ENCODE results near the gene PROCA1. TPM values are rescaled to one million over a fixed set of nuclear protein-coding genes. Genes with fewer than 3 reads are reported as not detected.

The PROCA1 gene
- total and polyA plus RNA-seq, 9 of the 15 experiments (the other 6 are each of a cell fraction or from before 2014, with no cell fraction given): 0.78 to 16.2 (median 5.6) TPM

- H3K4me2 ChIP-seq (ENCODE audit: insufficient read depth, low read length): no peak overlapping the region
- H3K36me3 ChIP-seq (ENCODE audit: control insufficient read depth, insufficient read depth, low read length): peaks cover 16% of the 10 kb centered on the region
- FAIRE-seq (no peak), ATAC-seq (no peak), DNase-seq (ENCODE audit: extremely low read depth in 1 of 4, low spot score in 3 of 4) (no peak)
- H3K4me3 ChIP-seq: no peak overlapping the region
- peaks cover 34 to 65% of the 10 kb centered on the region in 2 experiments for H3K4me1 ChIP-seq (replicated peaks in 1 of 2; ENCODE audit: control insufficient read depth in 2 of 2, insufficient read depth in 2 of 2, low read length in 2 of 2)
- H3K27ac ChIP-seq (ENCODE audit: extremely low read depth, low read depth, low read length): no peak overlapping the region
- in situ Hi-C loops (cut with MboI) (no loop called here), intact Hi-C loops (cut with micrococcal nuclease) (loop anchor here (5.0 to 10.0 kb wide), 5 partner anchors 82 to 385 kb away; partner anchors contain the start of gene SPAG5)
- BruUV-seq (replicated peaks): no TSS peak
- no peaks in the 10 kb centered on the region for H3K9me3 ChIP-seq (replicated peaks; ENCODE audit: control insufficient read depth, insufficient read depth, low read depth, low read length)
- peaks cover 5% of the 10 kb centered on the region; the same call in 1 of the 2 replicates for H4K20me1 ChIP-seq (replicated peaks; ENCODE audit: control insufficient read depth, insufficient read depth, low read length)
- no peaks in the 10 kb centered on the region for H3K9me1 ChIP-seq (ENCODE audit: control insufficient read depth, insufficient read depth, low read length)
- ChIA-PET POLR2A (interaction anchor here (0.7 to 11.1 kb wide), 2 partner anchors 14 to 17 kb away, joined by 3 to 367 read pairs; partner anchors contain the start of gene TRAF4), CTCF (ENCODE audit: low intra/inter-chr PET ratio) (interaction anchor here (0.8 kb wide), 1 partner anchor 21 kb away, joined by 3 read pairs; no protein-coding TSS in a partner anchor)
- H3K9ac ChIP-seq (ENCODE audit: insufficient read depth in 1 of 2, low read depth in 2 of 2, low read length in 2 of 2): no peak overlapping the region
- H3K27me3 ChIP-seq (ENCODE audit: control insufficient read depth in 2 of 2, insufficient read depth in 2 of 2, low read length in 2 of 2): no peaks in the 10 kb centered on the region
- peaks cover 21% of the 10 kb centered on the region for H3K79me2 ChIP-seq (ENCODE audit: control insufficient read depth, insufficient read depth, low read length)
- WGBS (ENCODE audit: insufficient coverage, low coverage, missing lambda C conversion rate): 71% methylated on average over 11 of the region's 11 CpGs
- no peak overlapping the region for H2AFZ ChIP-seq (ENCODE audit: low read depth, low read length)
- no peak for TF ChIP-seq E2F1 (CRISPR knock-in tag; IDR thresholded peaks at IDR 0.05)
- TF ChIP-seq THRA (IDR thresholded peaks at IDR 0.05): no peak
- TF ChIP-seq FOXJ3 (CRISPR knock-in tag; IDR thresholded peaks at IDR 0.05): no peak
- no peak for TF ChIP-seq ZNF668 (CRISPR knock-in tag; IDR thresholded peaks at IDR 0.05)
- TF ChIP-seq TRIM25 (IDR thresholded peaks at IDR 0.05; ENCODE audit: borderline replicate concordance): no peak
- TF ChIP-seq TAF7 (tag; IDR thresholded peaks at IDR 0.05): no peak
- no peak for TF ChIP-seq ZNF740 (CRISPR knock-in tag; IDR thresholded peaks at IDR 0.05)
- TF ChIP-seq ZNF740 (tag; IDR thresholded peaks at IDR 0.05): no peak
- TF ChIP-seq ZNF263 (CRISPR knock-in tag; IDR thresholded peaks at IDR 0.05; ENCODE audit: borderline replicate concordance): no peak
- no peak for TF ChIP-seq GTF3C2 (IDR thresholded peaks at IDR 0.05; ENCODE audit: borderline replicate concordance, extremely low read depth, insufficient read length)
- TF ChIP-seq ID3 (CRISPR knock-in tag; IDR thresholded peaks at IDR 0.05): no peak
- no peak for TF ChIP-seq ID3 (tag; IDR thresholded peaks at IDR 0.05)
- TF ChIP-seq KDM2B (CRISPR knock-in tag; IDR thresholded peaks at IDR 0.05): no peak
- no peak for TF ChIP-seq GTF2F1 (IDR thresholded peaks at IDR 0.05; ENCODE audit: low read depth, low read length)
These were observed 18.3 kb upstream of the PROCA1 start for GRCh38 chr17:28729950-28730330.
